K562 (cell line): ENCODE results near the gene MFSD11. TPM values are rescaled to one million over a fixed set of nuclear protein-coding genes. Genes with fewer than 3 reads are reported as not detected.

Experiments
- BHLHE40 ChIP-seq: IDR thresholded peaks from 2 replicates; pipeline ENCODE4 v1.6.1; 2011; ENCODE audit warnings: low read length, improper control_type of control experiment
- CBX3 ChIP-seq, 2 experiments: IDR thresholded peaks; 1 replicate in 1 of 2; 2 replicates in 1 of 2; pipeline ENCODE4 v1.6.1; 2012; ENCODE audit warnings: inconsistent platforms in 2 of 2, low read length in 2 of 2, borderline replicate concordance in 1 of 2, control low read depth in 1 of 2
- CEBPB ChIP-seq: fragments of 450-650 bp; IDR thresholded peaks from 2 replicates; pipeline ENCODE4 v1.6.1; 2016; ENCODE audit warnings: missing genetic modification characterization, missing compliant biosample characterization
- FOXJ3 ChIP-seq: sonication (generic); formaldehyde crosslinking; IDR thresholded peaks from 2 replicates; pipeline ENCODE4 v1.4.0; 2020; ENCODE audit warnings: mild to moderate bottlenecking, missing genetic modification reagents
- HDAC3 ChIP-seq: fragments of 450-650 bp; IDR thresholded peaks from 2 replicates; pipeline ENCODE4 v1.6.1; 2018; ENCODE audit warnings: borderline replicate concordance, mild to moderate bottlenecking, moderate library complexity; ENCODE audit not compliant: partially characterized antibody
- JUNB ChIP-seq: fragments of 450-650 bp; formaldehyde crosslinking; conservative IDR thresholded peaks from 2 replicates; pipeline ENCODE4 v1.4.0; 2020; ENCODE audit warnings: mild to moderate bottlenecking
- RB1 ChIP-seq: fragments of 450-650 bp; IDR thresholded peaks from 2 replicates; pipeline ENCODE4 v1.6.1; 2017; ENCODE audit warnings: low read depth, mild to moderate bottlenecking
- TAF7 ChIP-seq: fragments of 450-650 bp; IDR thresholded peaks from 2 replicates; pipeline ENCODE4 v1.6.1; 2016; ENCODE audit warnings: missing genetic modification characterization, missing compliant biosample characterization
- U2AF1 ChIP-seq: fragments of 200-400 bp; formaldehyde crosslinking; optimal IDR thresholded peaks from 2 replicates; pipeline ENCODE3; 2017; ENCODE audit warnings: mild to moderate bottlenecking, low read depth, low read length, moderate library complexity
- VEZF1 ChIP-seq: fragments of 200-800 bp; sonication (Bioruptor generic); IDR thresholded peaks from 2 replicates; pipeline ENCODE4 v1.6.1; 2017; ENCODE audit warnings: missing genetic modification characterization, missing compliant biosample characterization
- YBX1 ChIP-seq: fragments of 450-650 bp; IDR thresholded peaks from 2 replicates; pipeline ENCODE4 v1.7.1; 2016; ENCODE audit warnings: mild to moderate bottlenecking
- ZC3H4 ChIP-seq: sonication (generic); formaldehyde crosslinking; IDR thresholded peaks from 2 replicates; pipeline ENCODE4 v1.9.0; 2021; ENCODE audit warnings: missing genetic modification reagents, borderline replicate concordance
- ZNF124 ChIP-seq: sonication (generic); formaldehyde crosslinking; IDR thresholded peaks from 2 replicates; pipeline ENCODE4 v1.8.1; 2022; ENCODE audit warnings: missing genetic modification reagents
- ZNF134 ChIP-seq: fragments of 250-450 bp; sonication (Bioruptor Pico); conservative IDR thresholded peaks from 2 replicates; pipeline ENCODE4 v1.4.0; 2020
- ZNF551 ChIP-seq: fragments of 250-450 bp; sonication (Bioruptor Pico); IDR thresholded peaks from 2 replicates; pipeline ENCODE4 v1.5.0; 2021; ENCODE audit warnings: mild to moderate bottlenecking, moderate library complexity
- polyA plus RNA-seq, 8 experiments: library from polyadenylated mRNA; depleted of rRNA in 4 of 8; stranded (reverse) in 5 of 8; unstranded in 3 of 8; fragments of >200 nt; fragmentation: Nextera tagmentation in 2 of 8; fragmentation: Illumina TruSeq in 1 of 8; extraction: Ambion mirVana in 2 of 8; extraction: Trizol in 1 of 8; gene quantifications; 2 replicates each; pipeline versions ENCODE4 v1.2.1 to v1.2.3, GENCODE V29; 2011 to 2014; ENCODE audit warnings: inconsistent platforms in 1 of 8, missing spikeins in 1 of 8
- total RNA-seq, 7 experiments: library from RNA; depleted of rRNA in 6 of 7; stranded (reverse); fragments of >200 nt in 6 of 7; fragmentation: Illumina TruSeq in 2 of 7; extraction: Trizol in 2 of 7; gene quantifications; 2 replicates each; pipeline versions ENCODE4 v1.2.1 to v1.2.3, GENCODE V29; 2011 to 2021; ENCODE audit warnings: low replicate concordance in 1 of 7
- TF ChIP-seq, protein P1 (sequence below): IDR thresholded peaks from 3 replicates; pipeline ENCODE4 v1.6.1; 2011; ENCODE audit warnings: borderline replicate concordance, mild to moderate bottlenecking; ENCODE audit not compliant: insufficient read length, insufficient read depth
- TF ChIP-seq, protein P2 (sequence below): fragments of 250-450 bp; sonication (Bioruptor Pico); IDR thresholded peaks from 2 replicates; pipeline ENCODE4 v1.4.0; 2020; ENCODE audit warnings: mild to moderate bottlenecking, moderate library complexity
- TF ChIP-seq, protein P3 (sequence below): fragments of 450-650 bp; conservative IDR thresholded peaks from 2 replicates; pipeline ENCODE4 v1.6.1; 2016; ENCODE audit warnings: missing genetic modification characterization, low read depth, mild to moderate bottlenecking, control low read depth, missing compliant biosample characterization
- TF ChIP-seq, protein P4 (sequence below): fragments of 250-450 bp; sonication (Bioruptor Pico); IDR thresholded peaks from 2 replicates; pipeline ENCODE4 v1.5.0; 2020; ENCODE audit warnings: mild to moderate bottlenecking

MFSD11 gene
- total and polyA plus RNA-seq, 9 of the 15 experiments (the other 6 are each of a cell fraction or from before 2014, with no cell fraction given) = 14.4 to 24.5 (median 19.9) TPM

- TF ChIP-seq, protein P1, sequence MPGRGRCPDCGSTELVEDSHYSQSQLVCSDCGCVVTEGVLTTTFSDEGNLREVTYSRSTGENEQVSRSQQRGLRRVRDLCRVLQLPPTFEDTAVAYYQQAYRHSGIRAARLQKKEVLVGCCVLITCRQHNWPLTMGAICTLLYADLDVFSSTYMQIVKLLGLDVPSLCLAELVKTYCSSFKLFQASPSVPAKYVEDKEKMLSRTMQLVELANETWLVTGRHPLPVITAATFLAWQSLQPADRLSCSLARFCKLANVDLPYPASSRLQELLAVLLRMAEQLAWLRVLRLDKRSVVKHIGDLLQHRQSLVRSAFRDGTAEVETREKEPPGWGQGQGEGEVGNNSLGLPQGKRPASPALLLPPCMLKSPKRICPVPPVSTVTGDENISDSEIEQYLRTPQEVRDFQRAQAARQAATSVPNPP = no peak
- no peak for TF ChIP-seq TAF7 (tag)
- TF ChIP-seq ZNF134 = no peak
- no peak for TF ChIP-seq CEBPB (tag)
- peak; percentile 93 for TF ChIP-seq RB1
- TF ChIP-seq ZNF124 (CRISPR knock-in tag) = no peak
- peak; percentile 97 for TF ChIP-seq VEZF1 (CRISPR knock-in tag)
- no peak for TF ChIP-seq U2AF1
- TF ChIP-seq HDAC3 = no peak
- no peak for TF ChIP-seq JUNB (CRISPR knock-in tag)
- 0 out of 2 replicates have a peak, but pooled peaks have one; percentile 4 for TF ChIP-seq BHLHE40
- TF ChIP-seq CBX3 (IDR thresholded peaks at IDR 0.05; ENCODE audit: borderline replicate concordance in 1 of 2, low read length in 2 of 2) = 0 out of 3 replicates have a peak, but pooled peaks of 1 of the 2 experiments have one; percentile 38
- no peak for TF ChIP-seq ZNF551 (CRISPR knock-in tag)
- peak; percentile 99 for TF ChIP-seq ZC3H4 (CRISPR knock-in tag)
- TF ChIP-seq, protein P2, sequence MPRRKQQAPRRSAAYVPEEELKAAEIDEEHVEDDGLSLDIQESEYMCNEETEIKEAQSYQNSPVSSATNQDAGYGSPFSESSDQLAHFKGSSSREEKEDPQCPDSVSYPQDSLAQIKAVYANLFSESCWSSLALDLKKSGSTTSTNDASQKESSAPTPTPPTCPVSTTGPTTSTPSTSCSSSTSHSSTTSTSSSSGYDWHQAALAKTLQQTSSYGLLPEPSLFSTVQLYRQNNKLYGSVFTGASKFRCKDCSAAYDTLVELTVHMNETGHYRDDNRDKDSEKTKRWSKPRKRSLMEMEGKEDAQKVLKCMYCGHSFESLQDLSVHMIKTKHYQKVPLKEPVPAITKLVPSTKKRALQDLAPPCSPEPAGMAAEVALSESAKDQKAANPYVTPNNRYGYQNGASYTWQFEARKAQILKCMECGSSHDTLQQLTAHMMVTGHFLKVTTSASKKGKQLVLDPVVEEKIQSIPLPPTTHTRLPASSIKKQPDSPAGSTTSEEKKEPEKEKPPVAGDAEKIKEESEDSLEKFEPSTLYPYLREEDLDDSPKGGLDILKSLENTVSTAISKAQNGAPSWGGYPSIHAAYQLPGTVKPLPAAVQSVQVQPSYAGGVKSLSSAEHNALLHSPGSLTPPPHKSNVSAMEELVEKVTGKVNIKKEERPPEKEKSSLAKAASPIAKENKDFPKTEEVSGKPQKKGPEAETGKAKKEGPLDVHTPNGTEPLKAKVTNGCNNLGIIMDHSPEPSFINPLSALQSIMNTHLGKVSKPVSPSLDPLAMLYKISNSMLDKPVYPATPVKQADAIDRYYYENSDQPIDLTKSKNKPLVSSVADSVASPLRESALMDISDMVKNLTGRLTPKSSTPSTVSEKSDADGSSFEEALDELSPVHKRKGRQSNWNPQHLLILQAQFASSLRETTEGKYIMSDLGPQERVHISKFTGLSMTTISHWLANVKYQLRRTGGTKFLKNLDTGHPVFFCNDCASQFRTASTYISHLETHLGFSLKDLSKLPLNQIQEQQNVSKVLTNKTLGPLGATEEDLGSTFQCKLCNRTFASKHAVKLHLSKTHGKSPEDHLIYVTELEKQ (CRISPR knock-in tag) = no peak
- no peak for TF ChIP-seq FOXJ3
- TF ChIP-seq YBX1 = no peak
- TF ChIP-seq, protein P3, sequence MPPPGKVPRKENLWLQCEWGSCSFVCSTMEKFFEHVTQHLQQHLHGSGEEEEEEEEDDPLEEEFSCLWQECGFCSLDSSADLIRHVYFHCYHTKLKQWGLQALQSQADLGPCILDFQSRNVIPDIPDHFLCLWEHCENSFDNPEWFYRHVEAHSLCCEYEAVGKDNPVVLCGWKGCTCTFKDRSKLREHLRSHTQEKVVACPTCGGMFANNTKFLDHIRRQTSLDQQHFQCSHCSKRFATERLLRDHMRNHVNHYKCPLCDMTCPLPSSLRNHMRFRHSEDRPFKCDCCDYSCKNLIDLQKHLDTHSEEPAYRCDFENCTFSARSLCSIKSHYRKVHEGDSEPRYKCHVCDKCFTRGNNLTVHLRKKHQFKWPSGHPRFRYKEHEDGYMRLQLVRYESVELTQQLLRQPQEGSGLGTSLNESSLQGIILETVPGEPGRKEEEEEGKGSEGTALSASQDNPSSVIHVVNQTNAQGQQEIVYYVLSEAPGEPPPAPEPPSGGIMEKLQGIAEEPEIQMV (tag) = no peak
- TF ChIP-seq, protein P4, sequence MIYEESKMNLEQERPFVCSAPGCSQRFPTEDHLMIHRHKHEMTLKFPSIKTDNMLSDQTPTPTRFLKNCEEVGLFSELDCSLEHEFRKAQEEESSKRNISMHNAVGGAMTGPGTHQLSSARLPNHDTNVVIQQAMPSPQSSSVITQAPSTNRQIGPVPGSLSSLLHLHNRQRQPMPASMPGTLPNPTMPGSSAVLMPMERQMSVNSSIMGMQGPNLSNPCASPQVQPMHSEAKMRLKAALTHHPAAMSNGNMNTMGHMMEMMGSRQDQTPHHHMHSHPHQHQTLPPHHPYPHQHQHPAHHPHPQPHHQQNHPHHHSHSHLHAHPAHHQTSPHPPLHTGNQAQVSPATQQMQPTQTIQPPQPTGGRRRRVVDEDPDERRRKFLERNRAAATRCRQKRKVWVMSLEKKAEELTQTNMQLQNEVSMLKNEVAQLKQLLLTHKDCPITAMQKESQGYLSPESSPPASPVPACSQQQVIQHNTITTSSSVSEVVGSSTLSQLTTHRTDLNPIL = no peak
Observed at GRCh38 chr17:76736349-76737081, 1.4 kb upstream of the MFSD11 start (continued).
